AG09309 (cell line): ENCODE data around the gene NAV2.

Source experiments
- DNase-seq: peaks from one replicate; pipeline ENCODE4 v3.0.0-alpha.2; 2010; ENCODE audit warnings: low read depth
- H3K4me3 ChIP-seq: 2 replicates; pipeline ENCODE4 v1.5.1; 2011; ENCODE audit warnings: mild to moderate bottlenecking, low read depth, low read length, moderate library complexity; ENCODE audit not compliant: control insufficient read depth
- TF ChIP-seq, protein P1 (sequence below): IDR thresholded peaks from 2 replicates; pipeline ENCODE4 v1.5.1; 2011; ENCODE audit warnings: mild to moderate bottlenecking, low read depth, low read length, inconsistent platforms; ENCODE audit not compliant: insufficient read depth, control insufficient read depth; ENCODE audit errors: missing control alignments

Gene NAV2

DNA sequence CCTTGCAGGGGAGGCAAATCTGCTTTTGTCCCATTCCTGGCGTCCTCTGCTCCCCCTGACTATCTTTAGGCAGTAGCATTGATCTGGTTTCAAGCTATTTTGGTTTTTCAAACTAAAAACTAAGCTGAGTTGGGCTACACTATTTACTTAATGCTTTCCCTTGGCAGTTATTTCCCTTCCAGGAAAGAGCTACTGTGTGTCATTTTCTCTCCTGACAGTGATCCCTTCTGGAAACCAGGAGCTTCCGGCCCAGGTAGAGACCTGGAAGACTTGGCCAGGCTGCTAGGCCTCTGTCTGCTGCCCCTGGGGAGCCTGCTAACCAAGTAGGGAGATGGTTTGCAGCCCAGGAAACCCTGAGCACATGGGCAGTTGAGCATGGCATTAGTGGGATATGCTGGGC is 35.0 kb downstream of the NAV2 start:
- TF ChIP-seq, protein P1, sequence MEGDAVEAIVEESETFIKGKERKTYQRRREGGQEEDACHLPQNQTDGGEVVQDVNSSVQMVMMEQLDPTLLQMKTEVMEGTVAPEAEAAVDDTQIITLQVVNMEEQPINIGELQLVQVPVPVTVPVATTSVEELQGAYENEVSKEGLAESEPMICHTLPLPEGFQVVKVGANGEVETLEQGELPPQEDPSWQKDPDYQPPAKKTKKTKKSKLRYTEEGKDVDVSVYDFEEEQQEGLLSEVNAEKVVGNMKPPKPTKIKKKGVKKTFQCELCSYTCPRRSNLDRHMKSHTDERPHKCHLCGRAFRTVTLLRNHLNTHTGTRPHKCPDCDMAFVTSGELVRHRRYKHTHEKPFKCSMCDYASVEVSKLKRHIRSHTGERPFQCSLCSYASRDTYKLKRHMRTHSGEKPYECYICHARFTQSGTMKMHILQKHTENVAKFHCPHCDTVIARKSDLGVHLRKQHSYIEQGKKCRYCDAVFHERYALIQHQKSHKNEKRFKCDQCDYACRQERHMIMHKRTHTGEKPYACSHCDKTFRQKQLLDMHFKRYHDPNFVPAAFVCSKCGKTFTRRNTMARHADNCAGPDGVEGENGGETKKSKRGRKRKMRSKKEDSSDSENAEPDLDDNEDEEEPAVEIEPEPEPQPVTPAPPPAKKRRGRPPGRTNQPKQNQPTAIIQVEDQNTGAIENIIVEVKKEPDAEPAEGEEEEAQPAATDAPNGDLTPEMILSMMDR, result no peak
- DNase-seq, result no peak
- no peak overlapping the region for H3K4me3 ChIP-seq

DNA sequence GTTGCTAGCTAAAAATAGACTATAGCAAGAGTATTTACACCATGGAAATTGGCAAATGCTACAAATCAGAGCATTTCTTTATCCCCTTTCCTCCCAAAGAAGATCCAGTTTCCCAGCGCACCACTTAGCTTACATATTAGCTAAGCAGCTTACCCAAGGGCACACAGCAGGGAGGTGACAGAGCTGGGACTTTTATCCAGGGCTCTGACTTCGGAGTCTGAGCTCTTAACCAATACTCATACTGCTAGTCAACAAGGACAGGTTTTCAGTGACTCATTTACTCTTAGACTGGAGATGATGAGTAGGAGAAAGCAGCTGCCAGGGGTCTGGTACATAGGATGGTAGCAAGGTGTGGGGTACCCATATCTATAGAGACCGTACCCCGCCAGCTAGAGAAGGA is 38.4 kb downstream of the NAV2 start:
- TF ChIP-seq, protein P1, result no peak
- DNase-seq, result no peak

DNA sequence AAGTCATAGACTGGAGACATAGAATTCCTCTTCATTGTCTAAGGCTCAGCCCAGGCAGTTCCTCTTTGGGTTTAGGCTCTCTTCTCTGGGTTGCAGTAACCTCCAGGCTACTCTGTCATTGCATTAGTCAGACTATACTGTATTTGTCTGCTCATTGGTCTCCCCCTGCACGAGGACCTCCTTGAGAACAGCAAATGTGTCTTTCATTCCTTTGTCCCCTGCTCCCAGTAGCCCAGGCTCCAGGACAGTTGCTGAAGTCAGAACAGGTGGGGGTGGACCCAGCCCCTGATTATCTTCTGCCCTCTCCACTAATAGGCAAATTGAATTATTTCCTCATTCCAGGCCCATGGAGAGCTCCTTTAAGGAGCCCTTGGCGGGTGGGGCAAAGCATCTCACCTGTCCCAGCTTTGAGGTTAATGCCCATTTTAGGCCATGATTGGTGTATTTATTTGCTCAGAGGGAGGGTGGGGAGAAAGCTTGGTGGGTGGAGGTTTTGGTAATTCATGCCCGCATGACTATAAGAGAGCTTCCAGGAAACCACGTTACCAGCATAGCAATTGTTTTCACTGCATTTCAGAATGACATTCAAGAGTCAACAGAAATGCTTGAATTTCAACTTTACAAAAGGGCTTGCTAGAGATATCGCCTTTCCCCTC is 40.9 kb downstream of the NAV2 start:
- DNase-seq, result no peak

More for the DNA sequence above, 38.4 kb downstream of the NAV2 start:
- H3K4me3 ChIP-seq, result no peak overlapping the region

GRCh38 chr11:19756675-19757475 is 44.2 kb downstream of the NAV2 start:
- H3K4me3 ChIP-seq, result no peak overlapping the region
- DNase-seq, result no peak
- TF ChIP-seq, protein P1, result no peak

More for the DNA sequence above, 40.9 kb downstream of the NAV2 start:
- TF ChIP-seq, protein P1, result no peak
- H3K4me3 ChIP-seq, result no peak overlapping the region

- no peak for DNase-seq
- TF ChIP-seq, protein P1, result no peak
- H3K4me3 ChIP-seq, result no peak overlapping the region
These were observed 46.8 kb downstream of the NAV2 start for GRCh38 chr11:19759389-19759788.

DNA sequence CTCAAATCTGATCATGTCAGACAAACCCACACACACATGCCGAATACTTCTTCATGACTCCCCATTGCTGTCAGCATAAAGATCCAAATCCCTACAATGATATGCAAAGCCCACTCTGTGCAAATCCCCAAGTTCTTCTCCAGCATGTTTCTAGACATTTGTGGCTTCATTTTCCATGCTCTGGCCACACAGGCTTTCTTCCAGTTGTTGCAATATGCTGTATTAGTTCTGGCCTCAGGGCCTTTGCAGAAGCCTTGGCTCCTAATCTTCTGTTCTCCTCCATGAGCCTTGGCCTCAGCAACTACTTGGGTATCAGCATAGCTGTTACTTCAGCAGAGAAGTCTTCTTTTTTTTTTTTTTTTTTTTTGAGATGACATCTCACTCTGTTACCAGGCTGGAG is 49.6 kb downstream of the NAV2 start:
- no peak overlapping the region for H3K4me3 ChIP-seq
- TF ChIP-seq, protein P1, result no peak
- DNase-seq, result no peak
